HK-2 (cell line): ENCODE data around the gene PDZRN4.
"Not testable (repeated sequence)": the region's sequence is repeated elsewhere in the genome, so short reads cannot be mapped to it uniquely, and the experiment has no call there.

Experiments
- DNase-seq: peaks from one replicate; pipeline ENCODE4 v3.0.0-alpha.2; 2018; ENCODE audit not compliant: unreplicated experiment

Gene PDZRN4

GRCh38 chr12:41280341-41281095 is 92.4 kb downstream of the PDZRN4 start:
- DNase-seq = not testable (repeated sequence)

- not testable (repeated sequence) for DNase-seq
Measured at GRCh38 chr12:41285470-41285869, 97.3 kb downstream of the PDZRN4 start.

- no peak for DNase-seq
Measured at GRCh38 chr12:41286426-41286825, 98.3 kb downstream of the PDZRN4 start.

GRCh38 chr12:41287500-41288141 is 99.5 kb downstream of the PDZRN4 start:
- no peak for DNase-seq

GRCh38 chr12:41288142-41288811 is 100.2 kb downstream of the PDZRN4 start:
- no peak for DNase-seq

GRCh38 chr12:41289501-41289900 is 101.4 kb downstream of the PDZRN4 start:
- no peak for DNase-seq

- DNase-seq = no peak
Measured at GRCh38 chr12:41293011-41293410, 104.9 kb downstream of the PDZRN4 start.

GRCh38 chr12:41293461-41293860 is 105.3 kb downstream of the PDZRN4 start:
- no peak for DNase-seq

- DNase-seq = no peak
Measured at GRCh38 chr12:41302979-41303403, 114.9 kb downstream of the PDZRN4 start.

GRCh38 chr12:41304526-41304925 is 116.4 kb downstream of the PDZRN4 start:
- no peak for DNase-seq

- no peak for DNase-seq
Measured at GRCh38 chr12:41310367-41310766, 122.2 kb downstream of the PDZRN4 start.

GRCh38 chr12:41311883-41312282 is 123.8 kb downstream of the PDZRN4 start:
- no peak for DNase-seq

- not testable (repeated sequence) for DNase-seq
Measured at GRCh38 chr12:41312451-41312850, 124.3 kb downstream of the PDZRN4 start.

- DNase-seq = no peak
Measured at GRCh38 chr12:41325336-41325735, 137.2 kb downstream of the PDZRN4 start.

- no peak for DNase-seq
Measured at GRCh38 chr12:41327096-41327895, 139.2 kb downstream of the PDZRN4 start.

- no peak for DNase-seq
Measured at GRCh38 chr12:41333974-41334373, 145.9 kb downstream of the PDZRN4 start.

GRCh38 chr12:41334390-41334789 is 146.3 kb downstream of the PDZRN4 start:
- DNase-seq = no peak

- no peak for DNase-seq
Measured at GRCh38 chr12:41336041-41336549, 148.0 kb downstream of the PDZRN4 start.

GRCh38 chr12:41339784-41340183 is 151.7 kb downstream of the PDZRN4 start:
- no peak for DNase-seq

GRCh38 chr12:41344776-41345470 is 156.8 kb downstream of the PDZRN4 start:
- DNase-seq = no peak

- no peak for DNase-seq
Measured at GRCh38 chr12:41348198-41348597, 160.1 kb downstream of the PDZRN4 start.
